ENCODE data around the gene AMN.

The AMN gene

DNA sequence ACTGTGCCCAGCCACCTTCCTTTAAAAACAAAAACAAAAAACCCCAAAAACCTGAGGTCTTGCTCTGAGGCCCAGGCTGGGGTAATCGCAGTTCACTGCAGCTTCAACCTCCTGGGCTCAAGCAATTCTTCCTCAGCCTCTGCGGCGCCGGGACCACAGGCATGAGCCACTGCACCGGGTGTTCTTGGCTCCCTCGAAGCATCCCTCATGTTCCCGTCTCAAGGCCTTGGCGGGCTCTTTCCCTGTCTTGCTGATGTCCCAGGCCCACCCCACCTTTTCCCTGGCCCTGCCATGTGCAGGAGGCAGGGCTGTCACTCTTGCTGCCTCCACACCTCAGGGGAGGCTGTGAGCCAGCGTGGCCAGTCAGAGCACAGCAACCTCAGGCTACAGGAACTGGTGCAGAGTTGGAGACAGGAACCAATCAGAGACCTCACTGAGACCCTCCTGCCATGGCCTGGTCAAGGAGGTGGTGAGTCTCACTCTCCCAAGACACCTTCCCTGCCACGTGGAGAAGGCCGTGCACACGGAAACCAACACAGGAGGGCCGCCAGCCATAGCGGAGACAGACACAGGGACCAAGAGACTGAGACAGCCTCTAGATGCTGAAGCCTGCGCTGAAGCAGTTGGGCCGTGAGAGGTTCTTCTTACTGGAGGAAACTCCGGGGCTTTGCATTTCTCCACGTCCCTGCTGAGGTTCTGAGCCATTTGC, 6.0 kb upstream of the AMN start:
- TF ChIP-seq, protein P1, sequence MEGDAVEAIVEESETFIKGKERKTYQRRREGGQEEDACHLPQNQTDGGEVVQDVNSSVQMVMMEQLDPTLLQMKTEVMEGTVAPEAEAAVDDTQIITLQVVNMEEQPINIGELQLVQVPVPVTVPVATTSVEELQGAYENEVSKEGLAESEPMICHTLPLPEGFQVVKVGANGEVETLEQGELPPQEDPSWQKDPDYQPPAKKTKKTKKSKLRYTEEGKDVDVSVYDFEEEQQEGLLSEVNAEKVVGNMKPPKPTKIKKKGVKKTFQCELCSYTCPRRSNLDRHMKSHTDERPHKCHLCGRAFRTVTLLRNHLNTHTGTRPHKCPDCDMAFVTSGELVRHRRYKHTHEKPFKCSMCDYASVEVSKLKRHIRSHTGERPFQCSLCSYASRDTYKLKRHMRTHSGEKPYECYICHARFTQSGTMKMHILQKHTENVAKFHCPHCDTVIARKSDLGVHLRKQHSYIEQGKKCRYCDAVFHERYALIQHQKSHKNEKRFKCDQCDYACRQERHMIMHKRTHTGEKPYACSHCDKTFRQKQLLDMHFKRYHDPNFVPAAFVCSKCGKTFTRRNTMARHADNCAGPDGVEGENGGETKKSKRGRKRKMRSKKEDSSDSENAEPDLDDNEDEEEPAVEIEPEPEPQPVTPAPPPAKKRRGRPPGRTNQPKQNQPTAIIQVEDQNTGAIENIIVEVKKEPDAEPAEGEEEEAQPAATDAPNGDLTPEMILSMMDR (conservative IDR thresholded peaks at IDR 0.05; ENCODE audit: low read depth), result no peak
- no peak for DNase-seq (ENCODE audit: low spot score)
- POLR2A ChIA-PET (ENCODE audit: low non-redundant PET), result no interaction called here
- no peak overlapping the region for H3K27ac ChIP-seq
- CTCF ChIA-PET, result interaction anchor here (0.6 kb wide), 1 partner anchor 74 kb away, joined by 3 read pairs; no protein-coding TSS in a partner anchor

DNA sequence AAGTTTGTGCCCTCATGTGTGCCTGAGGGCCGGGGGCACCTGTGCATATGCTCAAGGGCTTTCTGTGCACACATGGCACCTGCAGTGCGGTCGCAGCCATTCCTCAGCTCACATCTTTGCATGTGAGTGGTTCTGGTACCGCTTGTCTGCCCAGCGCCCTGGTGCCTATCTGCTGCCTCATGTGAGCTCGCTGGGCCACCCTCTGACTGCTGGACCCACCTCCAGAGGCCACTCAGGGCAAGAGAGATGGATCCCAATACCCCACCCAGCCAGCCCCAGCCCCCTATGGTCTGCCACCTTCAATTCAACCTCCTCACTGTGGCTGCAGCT, 5.4 kb upstream of the AMN start:
- ChIA-PET POLR2A (ENCODE audit: low non-redundant PET) (no interaction called here), CTCF (no interaction called here)
- H3K27ac ChIP-seq, result no peak overlapping the region
- TF ChIP-seq, protein P1 (conservative IDR thresholded peaks at IDR 0.05; ENCODE audit: low read depth), result no peak
- DNase-seq (ENCODE audit: low spot score), result no peak

DNA sequence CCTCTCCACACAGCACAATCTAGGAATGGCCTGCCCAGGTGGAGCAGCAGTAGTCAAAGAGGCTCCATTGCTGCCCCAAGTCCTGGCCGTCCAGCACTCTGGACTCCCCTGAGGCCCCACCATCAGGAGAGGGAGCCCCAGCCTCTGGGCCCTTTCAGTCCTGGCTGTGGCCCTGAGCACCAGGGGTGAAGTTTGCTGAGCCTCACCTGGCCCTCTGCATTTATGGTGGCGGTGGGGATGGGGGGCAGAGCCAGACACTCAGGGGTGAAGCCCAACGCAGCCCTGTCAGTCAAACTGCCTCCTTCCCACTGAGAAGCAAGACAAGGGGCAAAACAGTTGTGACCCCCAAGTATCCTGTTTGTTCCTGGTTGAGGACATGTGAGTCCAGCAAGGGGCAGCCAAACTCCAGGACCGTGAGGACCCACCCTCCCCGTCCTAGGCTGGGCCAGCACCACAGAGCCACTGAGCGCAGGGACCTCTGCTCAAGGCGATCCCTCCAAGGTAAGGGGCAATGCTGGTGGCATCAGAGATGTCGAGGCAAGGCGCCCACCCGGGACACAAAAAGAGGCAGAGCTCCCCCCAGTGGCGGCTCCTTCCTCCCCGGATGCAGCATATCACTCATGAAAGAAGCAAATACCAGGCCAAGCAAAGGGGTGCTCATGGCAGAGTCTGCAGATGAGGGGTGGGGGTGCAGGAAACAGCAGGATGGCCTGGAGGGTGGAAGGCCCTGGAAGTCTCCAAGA, 4.8 kb upstream of the AMN start:
- CTCF ChIA-PET, result no interaction called here
- TF ChIP-seq, protein P1 (conservative IDR thresholded peaks at IDR 0.05; ENCODE audit: low read depth), result peak; percentile 34
- peak; percentile 46 for DNase-seq (ENCODE audit: low spot score)

DNA sequence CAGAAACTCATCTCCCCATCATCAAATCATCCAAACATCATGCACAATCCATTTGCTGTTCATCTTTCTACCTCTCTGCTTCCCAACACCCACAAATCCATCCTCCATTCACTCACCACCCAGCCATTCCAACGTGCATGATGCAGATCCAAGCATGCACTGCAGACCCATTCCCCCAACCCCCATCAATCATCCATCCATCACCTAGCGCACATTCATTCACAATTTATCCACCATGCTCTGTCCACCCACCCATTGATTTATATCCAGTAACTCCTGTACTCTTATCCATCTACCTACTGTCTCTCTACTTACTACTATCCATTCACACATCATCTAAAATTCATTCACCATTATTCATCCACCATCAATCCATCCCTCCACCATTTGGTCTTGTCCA, 4.0 kb upstream of the AMN start:
- ChIA-PET CTCF (no interaction called here), POLR2A (ENCODE audit: low non-redundant PET) (no interaction called here)
- TF ChIP-seq, protein P1 (conservative IDR thresholded peaks at IDR 0.05; ENCODE audit: low read depth), result no peak
- no peak for DNase-seq (ENCODE audit: low spot score)
- no peak overlapping the region for H3K27ac ChIP-seq

More for the DNA sequence above, 4.8 kb upstream of the AMN start:
- no peak overlapping the region for H3K27ac ChIP-seq
- POLR2A ChIA-PET (ENCODE audit: low non-redundant PET), result no interaction called here

DNA sequence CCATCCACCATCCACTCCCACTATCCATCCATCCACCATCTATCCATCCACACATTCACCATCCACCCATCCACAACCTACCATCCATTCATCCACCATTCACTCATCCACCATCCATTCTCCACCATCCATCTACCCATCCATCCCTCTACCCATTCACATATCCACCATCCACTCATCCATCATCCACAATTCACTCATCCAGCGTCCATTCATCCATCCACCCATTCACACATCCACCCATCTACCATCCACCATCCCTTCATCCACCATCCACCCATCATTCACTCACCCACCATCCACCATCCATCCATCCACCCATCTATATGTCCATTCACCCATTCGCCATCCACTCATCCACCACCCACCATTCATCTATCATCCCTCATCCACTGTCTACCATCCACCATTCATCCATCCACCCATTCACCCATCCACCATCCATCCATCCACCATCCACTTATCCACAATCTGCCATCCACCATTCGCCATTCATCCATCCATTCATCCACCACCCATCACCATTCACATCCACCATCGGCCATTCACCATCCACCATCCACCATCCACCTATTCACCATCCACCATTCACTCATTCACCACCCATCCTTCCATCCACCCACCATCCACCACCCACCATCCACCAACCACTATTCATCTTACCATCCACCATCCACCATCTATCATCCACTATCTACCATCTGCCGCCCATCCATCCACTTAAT, 2.0 kb upstream of the AMN start:
- ChIA-PET CTCF (no interaction called here), POLR2A (ENCODE audit: low non-redundant PET) (no interaction called here)
- TF ChIP-seq, protein P1 (conservative IDR thresholded peaks at IDR 0.05; ENCODE audit: low read depth), result no peak
- no peak for DNase-seq (ENCODE audit: low spot score)
- H3K27ac ChIP-seq, result no peak overlapping the region

DNA sequence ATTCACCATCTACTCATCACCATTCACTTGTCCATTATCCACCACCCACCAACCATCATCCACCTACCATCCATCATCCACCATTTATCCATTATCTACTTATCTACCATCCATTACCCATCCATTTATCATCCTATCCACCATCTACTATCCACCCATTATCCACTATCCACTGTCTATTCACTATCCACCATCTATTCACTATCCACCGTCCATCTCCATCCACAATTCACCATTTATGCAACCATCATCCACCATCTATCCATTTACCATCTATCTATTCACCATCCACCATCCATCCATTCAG, 1.5 kb upstream of the AMN start:
- POLR2A ChIA-PET (ENCODE audit: low non-redundant PET), result no interaction called here
- CTCF ChIA-PET, result no interaction called here
- TF ChIP-seq, protein P1 (conservative IDR thresholded peaks at IDR 0.05; ENCODE audit: low read depth), result no peak
- no peak for DNase-seq (ENCODE audit: low spot score)
- no peak overlapping the region for H3K27ac ChIP-seq

All from RWPE1 (cell line).